Common myeloid progenitor, CD34-positive (primary cell): ENCODE measurements around the gene CEP41.

Experiments
- CTCF ChIA-PET: fragments of 350-600 bp; sonication (Branson Sonifier 250); formaldehyde crosslinking; loops from one replicate; lab custom pipeline; 2021; ENCODE audit warnings: antibody characterized with exemption; lab: Charles Lee
- POLR2A ChIA-PET: fragments of 350-600 bp; sonication (Branson Sonifier 250); formaldehyde crosslinking; loops from one replicate; lab custom pipeline; 2021; ENCODE audit warnings: antibody characterized with exemption; lab: Charles Lee
- DNase-seq, 3 donors: peaks; one replicate each; pipeline versions ENCODE4 v3.0.0 to v3.0.0-alpha.2; 2013
- H3K27ac ChIP-seq, 2 experiments: 1 replicate in 1 of 2; 2 replicates in 1 of 2; pipeline ENCODE4 v1.7.0; 2013; ENCODE audit warnings: inconsistent platforms in 2 of 2, low read length in 2 of 2, mild to moderate bottlenecking in 2 of 2, low read depth in 1 of 2, moderate library complexity in 1 of 2; ENCODE audit not compliant: severe bottlenecking in 2 of 2, insufficient read depth in 1 of 2, poor library complexity in 1 of 2
- H3K27me3 ChIP-seq, 5 experiments: replicated peaks in 2 of 5; 1 replicate in 3 of 5; 2 replicates in 2 of 5; pipeline versions ENCODE4 v1.6.1 to v1.7.0; 2013; ENCODE audit warnings: low read length in 4 of 5, mild to moderate bottlenecking in 2 of 5, moderate library complexity in 2 of 5, inconsistent platforms in 1 of 5; ENCODE audit not compliant: insufficient read depth in 5 of 5, control insufficient read depth in 4 of 5
- H3K36me3 ChIP-seq, 4 experiments: 1 replicate in 2 of 4; 2 replicates in 2 of 4; pipeline versions ENCODE4 v1.6.1 to v1.7.0; 2013; ENCODE audit warnings: low read length in 3 of 4, control low read depth in 1 of 4, mild to moderate bottlenecking in 1 of 4; ENCODE audit not compliant: control insufficient read depth in 4 of 4, insufficient read depth in 4 of 4
- H3K4me1 ChIP-seq, 4 experiments: 1 replicate in 3 of 4; 2 replicates in 1 of 4; pipeline versions ENCODE4 v1.6.1 to v1.7.1; 2013; ENCODE audit warnings: low read length in 3 of 4, mild to moderate bottlenecking in 3 of 4, control low read depth in 1 of 4, inconsistent platforms in 1 of 4, moderate library complexity in 1 of 4; ENCODE audit not compliant: control insufficient read depth in 4 of 4, insufficient read depth in 4 of 4; ENCODE audit errors: control extremely low read depth in 1 of 4
- H3K4me3 ChIP-seq, 7 experiments: 1 replicate in 4 of 7; 2 replicates in 3 of 7; pipeline versions ENCODE4 v1.5.1 to v1.7.0; 2013; ENCODE audit warnings: mild to moderate bottlenecking in 7 of 7, low read length in 6 of 7, moderate library complexity in 6 of 7, inconsistent platforms in 2 of 7, low read depth in 2 of 7, control low read depth in 1 of 7; ENCODE audit not compliant: insufficient read depth in 4 of 7, control insufficient read depth in 1 of 7; ENCODE audit errors: extremely low read depth in 1 of 7
- H3K9me3 ChIP-seq, 5 experiments: 1 replicate in 4 of 5; 2 replicates in 1 of 5; pipeline versions ENCODE4 v1.6.1 to v1.7.1; 2013; ENCODE audit warnings: low read length in 4 of 5, mild to moderate bottlenecking in 2 of 5, inconsistent platforms in 1 of 5, low read depth in 1 of 5, moderate library complexity in 1 of 5; ENCODE audit not compliant: control insufficient read depth in 4 of 5, insufficient read depth in 2 of 5; ENCODE audit errors: control extremely low read depth in 1 of 5
- WGBS: methylation state at CpG from one replicate; pipeline ENCODE4 v1.1.5; 2013; ENCODE audit not compliant: insufficient coverage; 5-methylcytosine and 5-hydroxymethylcytosine counted together

CEP41 gene

DNA sequence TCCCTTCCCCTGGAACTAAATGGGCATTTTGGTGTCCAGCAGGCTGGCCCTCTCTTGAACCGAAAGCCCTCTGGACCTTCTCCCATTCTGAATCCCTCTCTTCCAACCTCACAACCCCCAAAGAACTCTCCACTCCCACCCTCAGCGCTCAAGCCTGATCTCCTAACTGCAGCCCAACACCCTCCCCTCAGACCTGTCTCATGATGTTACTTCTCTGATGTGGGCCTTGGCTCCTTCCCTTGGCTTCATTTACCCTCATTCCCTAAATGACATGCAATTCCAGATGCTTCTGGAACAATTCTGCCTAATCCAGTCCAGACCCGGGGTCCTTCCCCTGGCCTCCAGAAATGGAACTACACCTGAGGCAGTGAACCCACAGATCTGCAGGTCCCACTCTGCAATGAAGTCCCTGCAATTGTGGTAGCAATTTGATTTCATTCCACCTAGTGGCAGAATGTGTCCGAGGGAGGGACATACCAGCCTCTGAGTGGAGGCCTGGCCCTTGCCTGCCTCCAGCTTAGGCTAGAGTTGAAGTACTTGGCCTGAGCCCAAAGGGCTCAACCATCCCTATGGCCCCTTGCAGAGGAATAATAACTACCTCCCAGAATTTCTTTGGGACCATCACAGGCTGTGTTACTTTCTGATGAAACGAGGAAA, 4.1 kb upstream of the CEP41 start:
- POLR2A ChIA-PET, result no interaction called here
- Histone ChIP-seq H3K9me3 (peaks cover 0 to 6% (median 0%) of the 10 kb centered on the region in 5 experiments), H3K4me3 (no peak overlapping the region), H3K36me3 (no peaks in the 10 kb centered on the region), H3K4me1 (peaks cover 0 to 13% (median 9%) of the 10 kb centered on the region in 4 experiments), H3K27ac (no peak overlapping the region), H3K27me3 (no peaks in the 10 kb centered on the region)
- WGBS, result 100% methylated on average over 4 of the region's 5 CpGs
- CTCF ChIA-PET, result interaction anchor here (1.0 to 1.5 kb wide), 2 partner anchors 15 to 52 kb away, joined by 3 to 4 read pairs; no protein-coding TSS in a partner anchor
- DNase-seq, result no peak

DNA sequence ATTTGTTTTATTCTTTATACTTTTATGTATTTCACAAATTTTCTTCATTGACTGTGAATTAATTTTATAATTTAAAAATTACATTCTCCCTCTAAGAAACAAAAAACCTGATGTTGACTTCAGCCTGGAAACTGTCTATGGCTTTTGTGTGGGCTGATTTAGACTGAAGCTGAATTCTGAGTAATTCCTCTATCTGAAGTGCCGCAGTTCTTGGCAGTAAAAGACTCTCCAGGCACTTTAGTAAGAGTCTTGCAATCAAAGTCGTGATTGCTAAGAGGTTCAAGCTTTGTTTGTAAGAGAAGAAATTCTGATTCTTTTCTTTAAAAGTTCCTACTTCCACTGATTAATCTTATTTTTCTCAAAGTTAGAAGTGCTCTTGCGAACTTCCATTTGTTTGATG, 3.4 kb upstream of the CEP41 start:
- WGBS, result 100% methylated on average over 2 of the region's 3 CpGs
- no peak for DNase-seq
- H3K36me3 ChIP-seq, result no peaks in the 10 kb centered on the region
- ChIA-PET POLR2A (no interaction called here), CTCF (interaction anchor here (1.0 to 1.5 kb wide), 2 partner anchors 14 to 51 kb away, joined by 3 to 4 read pairs; no protein-coding TSS in a partner anchor)
- peaks cover 0 to 6% (median 0%) of the 10 kb centered on the region in 5 experiments for H3K9me3 ChIP-seq
- no peak overlapping the region for H3K4me3 ChIP-seq
- no peaks in the 10 kb centered on the region for H3K27me3 ChIP-seq
- H3K4me1 ChIP-seq, result peaks cover 0 to 19% (median 9%) of the 10 kb centered on the region in 4 experiments
- H3K27ac ChIP-seq, result no peak overlapping the region

DNA sequence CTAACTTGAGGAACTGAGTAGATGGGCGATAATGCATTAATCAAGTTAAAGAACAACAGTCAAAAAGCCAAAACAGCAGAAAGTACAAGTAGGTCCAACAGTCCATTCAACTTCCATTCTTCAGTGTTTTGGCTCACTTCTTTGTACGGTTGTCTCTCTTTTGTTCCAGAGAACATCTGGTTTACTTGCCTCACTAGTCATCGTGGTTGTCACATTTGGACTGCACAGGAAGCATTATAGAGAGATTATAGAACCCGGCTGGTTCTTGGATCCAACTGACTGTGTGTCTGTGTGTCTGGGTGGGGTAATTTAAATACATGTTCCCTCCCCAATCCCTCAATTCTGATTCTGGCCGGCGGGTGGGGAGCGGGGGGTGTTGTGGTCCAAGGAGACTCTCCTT, 1.8 kb upstream of the CEP41 start:
- H3K27ac ChIP-seq, result no peak overlapping the region
- H3K4me1 ChIP-seq, result peaks cover 0 to 21% (median 9%) of the 10 kb centered on the region in 4 experiments
- WGBS, result 89% methylated on average over 2 of the region's 7 CpGs
- no peaks in the 10 kb centered on the region for H3K27me3 ChIP-seq
- no peak overlapping the region for H3K4me3 ChIP-seq
- CTCF ChIA-PET, result interaction anchor here (0.8 kb wide), 1 partner anchor 44 kb away, joined by 3 read pairs; no protein-coding TSS in a partner anchor
- peaks cover 0 to 2% (median 0%) of the 10 kb centered on the region in 5 experiments for H3K9me3 ChIP-seq
- DNase-seq, result peak in 2 of 3 donors; percentile 45 to 64
- H3K36me3 ChIP-seq, result no peaks in the 10 kb centered on the region
- POLR2A ChIA-PET, result no interaction called here

DNA sequence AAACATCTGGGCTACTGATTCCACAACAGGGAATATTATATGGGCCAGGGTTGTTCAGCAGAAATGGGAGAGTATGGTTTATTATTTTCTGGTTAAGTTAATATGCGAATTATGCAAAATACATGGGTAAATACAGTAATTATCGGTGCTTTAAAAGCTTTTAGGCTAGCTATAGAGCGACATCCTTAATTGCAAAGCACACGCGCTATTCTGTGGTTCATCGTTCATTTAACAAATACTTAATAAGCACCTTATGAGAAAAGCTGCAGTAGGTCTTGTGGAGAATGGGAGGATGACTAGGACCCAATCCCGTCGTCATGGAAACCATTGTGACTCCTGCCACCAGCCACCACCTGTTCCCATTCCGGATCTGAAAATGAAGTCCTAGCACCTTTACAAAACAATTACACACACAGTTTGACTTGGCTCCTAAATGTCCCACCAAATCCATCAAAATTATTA, 623 bp upstream of the CEP41 start:
- WGBS, result 82% methylated on average over 4 of the region's 9 CpGs
- Histone ChIP-seq H3K4me1 (peaks cover 0 to 21% (median 9%) of the 10 kb centered on the region in 4 experiments), H3K4me3 (peak overlapping the region in 6 of 7 experiments; percentile 21 to 93 (median 78)), H3K9me3 (no peaks in the 10 kb centered on the region), H3K27me3 (no peaks in the 10 kb centered on the region), H3K27ac (peak overlapping the region; percentile 15 to 82), H3K36me3 (no peaks in the 10 kb centered on the region)
- DNase-seq, result peak in 1 of 3 donors; percentile 36
- ChIA-PET CTCF (interaction anchor here (1.4 to 1.7 kb wide), 3 partner anchors 12 to 164 kb away, joined by 4 read pairs; no protein-coding TSS in a partner anchor), POLR2A (no interaction called here)

DNA sequence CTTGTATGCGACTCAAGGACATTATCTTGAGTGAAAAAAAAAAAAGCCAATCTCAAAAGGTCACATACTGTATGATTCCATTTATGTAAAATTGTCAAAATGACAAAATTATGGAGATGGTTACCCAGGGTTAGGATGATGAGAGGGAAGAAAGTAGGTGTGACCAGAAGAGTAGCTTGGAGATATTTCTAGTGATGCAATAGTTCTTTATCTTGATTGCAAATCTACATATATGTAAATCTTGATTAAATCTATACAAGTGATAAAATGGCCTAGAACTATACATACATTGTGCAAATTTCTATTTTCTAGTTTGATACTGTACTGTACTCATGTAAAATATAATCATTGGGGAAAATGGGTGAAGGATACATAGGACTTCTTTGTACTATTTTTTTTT, 4.6 kb downstream of the CEP41 start:
- Histone ChIP-seq H3K27ac (no peak overlapping the region), H3K9me3 (no peaks in the 10 kb centered on the region), H3K4me3 (no peak overlapping the region), H3K4me1 (peaks cover 7 to 33% (median 22%) of the 10 kb centered on the region in 4 experiments), H3K27me3 (no peaks in the 10 kb centered on the region), H3K36me3 (no peaks in the 10 kb centered on the region)
- WGBS, result no CpG with 5 or more reads among the region's 1 CpG
- no peak for DNase-seq
- POLR2A ChIA-PET, result no interaction called here
- CTCF ChIA-PET, result interaction anchor here (1.1 to 1.5 kb wide), 2 partner anchors 12 to 16 kb away, joined by 3 to 4 read pairs; no protein-coding TSS in a partner anchor

DNA sequence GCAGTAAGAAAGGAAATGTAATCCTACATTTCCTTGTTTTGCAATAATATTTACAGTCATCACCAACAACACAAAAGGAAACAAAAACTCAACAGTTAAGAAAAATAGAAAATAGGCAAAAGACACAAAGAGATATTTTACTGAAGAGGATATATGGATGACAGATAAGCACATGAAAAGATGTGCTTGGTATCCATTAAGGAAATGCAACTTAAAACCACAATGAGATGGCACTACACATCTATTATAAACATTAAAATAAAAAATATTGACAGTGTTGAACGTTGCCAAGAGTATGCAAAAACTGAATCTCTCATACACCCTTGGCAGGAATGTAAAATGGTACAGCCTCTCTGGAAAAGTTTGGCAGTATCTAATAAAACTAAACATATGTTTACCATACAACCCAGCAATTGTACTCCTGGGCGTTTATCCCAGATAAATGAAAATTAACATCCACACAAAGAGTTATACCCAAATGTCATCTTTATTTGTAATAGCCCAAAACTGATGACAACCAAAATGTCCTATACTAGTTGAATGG, 5.4 kb downstream of the CEP41 start:
- Histone ChIP-seq H3K36me3 (no peaks in the 10 kb centered on the region), H3K4me3 (no peak overlapping the region), H3K27me3 (no peaks in the 10 kb centered on the region), H3K4me1 (peaks cover 10 to 39% (median 28%) of the 10 kb centered on the region in 4 experiments), H3K27ac (peak overlapping the region in 1 of 2 experiments; percentile 34), H3K9me3 (no peaks in the 10 kb centered on the region)
- ChIA-PET POLR2A (no interaction called here), CTCF (interaction anchor here (1.1 kb wide), 1 partner anchor 15 kb away, joined by 3 read pairs; no protein-coding TSS in a partner anchor)
- 100% methylated on average over 1 of the region's 2 CpGs for WGBS
- DNase-seq, result peak in 2 of 3 donors; percentile 45 to 62
